ENCODE measurements around the gene UBE2E3.

Gene UBE2E3

GRCh38 chr2:180962727-180963314, 17.6 kb upstream of the UBE2E3 start:
- no peak overlapping the region for H3K4me3 ChIP-seq
- no peak for DNase-seq (ENCODE audit: low read depth, low spot score)
- TF ChIP-seq FOXP2 (optimal IDR thresholded peaks at IDR 0.05; ENCODE audit: control extremely low read depth, extremely low read length, insufficient read depth) = no peak
- TF ChIP-seq EZH2 (IDR thresholded peaks at IDR 0.05) = no peak
- no peak for TF ChIP-seq POLR2AphosphoS5 (IDR thresholded peaks at IDR 0.05; ENCODE audit: borderline replicate concordance, low read depth, low read length)
- no peaks in the 10 kb centered on the region for H3K9me3 ChIP-seq (ENCODE audit: low read depth, low read length)
- no peaks in the 10 kb centered on the region for H3K36me3 ChIP-seq (ENCODE audit: insufficient read depth, low read length)
- no peak overlapping the region for H3K9ac ChIP-seq (ENCODE audit: insufficient read length)
- H3K27ac ChIP-seq = no peak overlapping the region

GRCh38 chr2:180966378-180966777, 14.0 kb upstream of the UBE2E3 start:
- H3K9ac ChIP-seq (ENCODE audit: insufficient read length) = no peak overlapping the region
- no peaks in the 10 kb centered on the region for H3K9me3 ChIP-seq (ENCODE audit: low read depth, low read length)
- no peak overlapping the region for H3K4me3 ChIP-seq
- DNase-seq (ENCODE audit: low read depth, low spot score) = no peak
- H3K27ac ChIP-seq = no peak overlapping the region
- no peaks in the 10 kb centered on the region for H3K36me3 ChIP-seq (ENCODE audit: insufficient read depth, low read length)
- no peak for TF ChIP-seq POLR2AphosphoS5 (IDR thresholded peaks at IDR 0.05; ENCODE audit: borderline replicate concordance, low read depth, low read length)

- Histone ChIP-seq H3K4me3 (no peak overlapping the region), H3K9ac (ENCODE audit: insufficient read length) (no peak overlapping the region), H3K36me3 (ENCODE audit: insufficient read depth, low read length) (no peaks in the 10 kb centered on the region), H3K27ac (no peak overlapping the region), H3K9me3 (ENCODE audit: low read depth, low read length) (no peaks in the 10 kb centered on the region)
- no peak for TF ChIP-seq EZH2 (IDR thresholded peaks at IDR 0.05)
- TF ChIP-seq FOXP2 (optimal IDR thresholded peaks at IDR 0.05; ENCODE audit: control extremely low read depth, extremely low read length, insufficient read depth) = no peak
- no peak for TF ChIP-seq POLR2AphosphoS5 (IDR thresholded peaks at IDR 0.05; ENCODE audit: borderline replicate concordance, low read depth, low read length)
- DNase-seq (ENCODE audit: low read depth, low spot score) = no peak
These were observed 11.3 kb upstream of the UBE2E3 start for GRCh38 chr2:180969124-180969523.

GRCh38 chr2:180970016-180970415, 10.4 kb upstream of the UBE2E3 start:
- no peak overlapping the region for H3K9ac ChIP-seq (ENCODE audit: insufficient read length)
- no peaks in the 10 kb centered on the region for H3K9me3 ChIP-seq (ENCODE audit: low read depth, low read length)
- H3K36me3 ChIP-seq (ENCODE audit: insufficient read depth, low read length) = no peaks in the 10 kb centered on the region
- DNase-seq (ENCODE audit: low read depth, low spot score) = no peak
- no peak for TF ChIP-seq POLR2AphosphoS5 (IDR thresholded peaks at IDR 0.05; ENCODE audit: borderline replicate concordance, low read depth, low read length)
- TF ChIP-seq FOXP2 (optimal IDR thresholded peaks at IDR 0.05; ENCODE audit: control extremely low read depth, extremely low read length, insufficient read depth) = no peak
- no peak for TF ChIP-seq EZH2 (IDR thresholded peaks at IDR 0.05)
- H3K27ac ChIP-seq = no peak overlapping the region
- H3K4me3 ChIP-seq = no peak overlapping the region

- TF ChIP-seq EZH2 (IDR thresholded peaks at IDR 0.05) = no peak
- TF ChIP-seq FOXP2 (optimal IDR thresholded peaks at IDR 0.05; ENCODE audit: control extremely low read depth, extremely low read length, insufficient read depth) = no peak
- TF ChIP-seq POLR2AphosphoS5 (IDR thresholded peaks at IDR 0.05; ENCODE audit: borderline replicate concordance, low read depth, low read length) = no peak
- no peak for DNase-seq (ENCODE audit: low read depth, low spot score)
- no peak overlapping the region for H3K27ac ChIP-seq
- no peaks in the 10 kb centered on the region for H3K36me3 ChIP-seq (ENCODE audit: insufficient read depth, low read length)
- no peak overlapping the region for H3K4me3 ChIP-seq
- no peak overlapping the region for H3K9ac ChIP-seq (ENCODE audit: insufficient read length)
- no peaks in the 10 kb centered on the region for H3K9me3 ChIP-seq (ENCODE audit: low read depth, low read length)
These were observed 8.6 kb upstream of the UBE2E3 start for GRCh38 chr2:180971811-180972210.

- no peak for DNase-seq (ENCODE audit: low read depth, low spot score)
- H3K27ac ChIP-seq = no peak overlapping the region
- H3K36me3 ChIP-seq (ENCODE audit: insufficient read depth, low read length) = no peaks in the 10 kb centered on the region
- H3K9ac ChIP-seq (ENCODE audit: insufficient read length) = no peak overlapping the region
- H3K4me3 ChIP-seq = no peak overlapping the region
- TF ChIP-seq POLR2AphosphoS5 (IDR thresholded peaks at IDR 0.05; ENCODE audit: borderline replicate concordance, low read depth, low read length) (no peak), EZH2 (IDR thresholded peaks at IDR 0.05) (no peak), FOXP2 (optimal IDR thresholded peaks at IDR 0.05; ENCODE audit: control extremely low read depth, extremely low read length, insufficient read depth) (no peak)
- H3K9me3 ChIP-seq (ENCODE audit: low read depth, low read length) = no peaks in the 10 kb centered on the region
These were observed 4.8 kb upstream of the UBE2E3 start for GRCh38 chr2:180975585-180975984.

GRCh38 chr2:180978903-180979748, 1.3 kb upstream of the UBE2E3 start:
- TF ChIP-seq FOXP2 (optimal IDR thresholded peaks at IDR 0.05; ENCODE audit: control extremely low read depth, extremely low read length, insufficient read depth) = no peak
- no peak for TF ChIP-seq POLR2AphosphoS5 (IDR thresholded peaks at IDR 0.05; ENCODE audit: borderline replicate concordance, low read depth, low read length)
- no peak for TF ChIP-seq EZH2 (IDR thresholded peaks at IDR 0.05)
- Histone ChIP-seq H3K9me3 (ENCODE audit: low read depth, low read length) (no peaks in the 10 kb centered on the region), H3K9ac (ENCODE audit: insufficient read length) (no peak overlapping the region), H3K27ac (peak overlapping the region; percentile 51), H3K4me3 (no peak overlapping the region), H3K36me3 (ENCODE audit: insufficient read depth, low read length) (peaks cover 12% of the 10 kb centered on the region; the same call in 1 of the 2 replicates)
- no peak for DNase-seq (ENCODE audit: low read depth, low spot score)

- H3K9ac ChIP-seq (ENCODE audit: insufficient read length) = no peak overlapping the region
- DNase-seq (ENCODE audit: low read depth, low spot score) = no peak
- no peak for TF ChIP-seq FOXP2 (optimal IDR thresholded peaks at IDR 0.05; ENCODE audit: control extremely low read depth, extremely low read length, insufficient read depth)
- no peak for TF ChIP-seq POLR2AphosphoS5 (IDR thresholded peaks at IDR 0.05; ENCODE audit: borderline replicate concordance, low read depth, low read length)
- no peak for TF ChIP-seq EZH2 (IDR thresholded peaks at IDR 0.05)
- peak overlapping the region; percentile 51 for H3K27ac ChIP-seq
- no peaks in the 10 kb centered on the region for H3K9me3 ChIP-seq (ENCODE audit: low read depth, low read length)
- H3K4me3 ChIP-seq = no peak overlapping the region
- peaks cover 17% of the 10 kb centered on the region; the same call in 1 of the 2 replicates for H3K36me3 ChIP-seq (ENCODE audit: insufficient read depth, low read length)
These were observed 678 bp upstream of the UBE2E3 start for GRCh38 chr2:180979749-180980105.
